ENCODE data around the gene GRK5. TPM values are rescaled to one million over a fixed set of nuclear protein-coding genes. Genes with fewer than 3 reads are reported as not detected.
A peak's percentile ranks its signal among the peaks of the same experiment; 100 is the strongest.

GRK5 gene
- total RNA-seq, 4 donors from 2014 or later: 43.5 to 61.7 (median 48.9) TPM

- no peak overlapping the region for H3K4me3 ChIP-seq
- no peaks in the 10 kb centered on the region for H3K9me3 ChIP-seq
- H3K27me3 ChIP-seq: no peaks in the 10 kb centered on the region
- no peak for DNase-seq (ENCODE audit: low spot score in 2 of 2)
- peak overlapping the region in 2 of 4 donors; percentile 53 to 60 for H3K27ac ChIP-seq
- WGBS, 2 donors: 89% methylated on average over 5 of the region's 5 CpGs
- peaks cover 0 to 28% (median 0%) of the 10 kb centered on the region in 4 donors for H3K4me1 ChIP-seq
- no peak for TF ChIP-seq EP300 (IDR thresholded peaks at IDR 0.05)
- TF ChIP-seq, protein P1, sequence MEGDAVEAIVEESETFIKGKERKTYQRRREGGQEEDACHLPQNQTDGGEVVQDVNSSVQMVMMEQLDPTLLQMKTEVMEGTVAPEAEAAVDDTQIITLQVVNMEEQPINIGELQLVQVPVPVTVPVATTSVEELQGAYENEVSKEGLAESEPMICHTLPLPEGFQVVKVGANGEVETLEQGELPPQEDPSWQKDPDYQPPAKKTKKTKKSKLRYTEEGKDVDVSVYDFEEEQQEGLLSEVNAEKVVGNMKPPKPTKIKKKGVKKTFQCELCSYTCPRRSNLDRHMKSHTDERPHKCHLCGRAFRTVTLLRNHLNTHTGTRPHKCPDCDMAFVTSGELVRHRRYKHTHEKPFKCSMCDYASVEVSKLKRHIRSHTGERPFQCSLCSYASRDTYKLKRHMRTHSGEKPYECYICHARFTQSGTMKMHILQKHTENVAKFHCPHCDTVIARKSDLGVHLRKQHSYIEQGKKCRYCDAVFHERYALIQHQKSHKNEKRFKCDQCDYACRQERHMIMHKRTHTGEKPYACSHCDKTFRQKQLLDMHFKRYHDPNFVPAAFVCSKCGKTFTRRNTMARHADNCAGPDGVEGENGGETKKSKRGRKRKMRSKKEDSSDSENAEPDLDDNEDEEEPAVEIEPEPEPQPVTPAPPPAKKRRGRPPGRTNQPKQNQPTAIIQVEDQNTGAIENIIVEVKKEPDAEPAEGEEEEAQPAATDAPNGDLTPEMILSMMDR (IDR thresholded peaks at IDR 0.05): no peak
- TF ChIP-seq POLR2A (IDR thresholded peaks at IDR 0.05): no peak
- H3K36me3 ChIP-seq: peaks cover 0 to 51% (median 0%) of the 10 kb centered on the region in 3 donors
These were observed 123.0 kb downstream of the GRK5 start for GRCh38 chr10:119330342-119330741.

- Histone ChIP-seq H3K27ac (peak overlapping the region in 2 of 4 donors; percentile 53 to 60), H3K4me3 (no peak overlapping the region), H3K9me3 (no peaks in the 10 kb centered on the region), H3K27me3 (no peaks in the 10 kb centered on the region), H3K4me1 (peaks cover 0 to 34% (median 0%) of the 10 kb centered on the region in 4 donors), H3K36me3 (peaks cover 0 to 55% (median 0%) of the 10 kb centered on the region in 3 donors)
- no peak for DNase-seq (ENCODE audit: low spot score in 2 of 2)
- TF ChIP-seq POLR2A (IDR thresholded peaks at IDR 0.05) (no peak), EP300 (IDR thresholded peaks at IDR 0.05) (peak in 1 of 2 donors; percentile 17)
- WGBS, 2 donors: 49 to 57% methylated on average over 15 of the region's 15 CpGs
These were observed 123.7 kb downstream of the GRK5 start for GRCh38 chr10:119331061-119331460.

- WGBS, 2 donors: 88 to 91% methylated on average over 8 of the region's 8 CpGs
- no peak overlapping the region for H3K27ac ChIP-seq
These were observed 125.9 kb downstream of the GRK5 start for GRCh38 chr10:119333146-119333792.

GRCh38 chr10:119335671-119336353 is 128.4 kb downstream of the GRK5 start:
- no peak for DNase-seq (ENCODE audit: low spot score in 2 of 2)
- peaks cover 0 to 39% (median 0%) of the 10 kb centered on the region in 3 donors for H3K36me3 ChIP-seq
- H3K9me3 ChIP-seq: no peaks in the 10 kb centered on the region
- H3K4me1 ChIP-seq: peaks cover 0 to 38% (median 0%) of the 10 kb centered on the region in 4 donors
- TF ChIP-seq, protein P1 (IDR thresholded peaks at IDR 0.05): no peak
- TF ChIP-seq EP300 (IDR thresholded peaks at IDR 0.05): no peak
- no peak for TF ChIP-seq POLR2A (IDR thresholded peaks at IDR 0.05)
- H3K27me3 ChIP-seq: no peaks in the 10 kb centered on the region
- no peak overlapping the region for H3K4me3 ChIP-seq
- H3K27ac ChIP-seq: peak overlapping the region in 1 of 4 donors; percentile 39
- WGBS, 2 donors: 64 to 85% methylated on average over 10 of the region's 10 CpGs

More at GRCh38 chr10:119333146-119333792, 125.9 kb downstream of the GRK5 start:
- DNase-seq (ENCODE audit: low spot score in 2 of 2): no peak
- no peaks in the 10 kb centered on the region for H3K27me3 ChIP-seq
- no peak for TF ChIP-seq EP300 (IDR thresholded peaks at IDR 0.05)
- TF ChIP-seq, protein P1 (IDR thresholded peaks at IDR 0.05): no peak
- TF ChIP-seq POLR2A (IDR thresholded peaks at IDR 0.05): no peak
- peaks cover 0 to 45% (median 0%) of the 10 kb centered on the region in 3 donors for H3K36me3 ChIP-seq
- no peaks in the 10 kb centered on the region for H3K9me3 ChIP-seq
- peaks cover 0 to 37% (median 0%) of the 10 kb centered on the region in 4 donors for H3K4me1 ChIP-seq
- H3K4me3 ChIP-seq: no peak overlapping the region

DNA sequence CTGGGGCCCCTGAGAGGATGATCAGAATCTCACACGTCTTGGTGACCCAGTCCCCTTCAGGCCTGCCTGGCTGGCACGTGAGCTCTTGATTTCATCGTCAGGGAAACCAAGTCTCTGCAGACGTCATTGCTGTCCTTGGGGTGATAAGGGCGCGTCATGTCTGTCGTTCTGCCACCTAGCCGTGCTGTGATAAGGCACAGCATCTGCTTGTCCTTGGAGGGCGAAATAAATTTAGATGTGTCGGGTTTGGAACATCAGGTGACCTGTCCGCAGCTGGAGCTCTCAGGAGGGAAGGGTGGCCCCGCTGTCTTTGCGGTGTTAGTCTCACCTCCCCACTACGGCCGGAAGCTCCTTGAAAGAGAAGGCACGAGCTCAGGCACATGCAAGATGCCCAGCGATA is 129.2 kb downstream of the GRK5 start:
- Histone ChIP-seq H3K27ac (peak overlapping the region in 1 of 4 donors; percentile 39), H3K36me3 (peaks cover 0 to 41% (median 0%) of the 10 kb centered on the region in 3 donors), H3K4me3 (no peak overlapping the region), H3K27me3 (no peaks in the 10 kb centered on the region), H3K9me3 (no peaks in the 10 kb centered on the region), H3K4me1 (peaks cover 0 to 39% (median 0%) of the 10 kb centered on the region in 4 donors)
- TF ChIP-seq POLR2A (IDR thresholded peaks at IDR 0.05) (no peak), EP300 (IDR thresholded peaks at IDR 0.05) (no peak)
- TF ChIP-seq, protein P1 (IDR thresholded peaks at IDR 0.05): no peak
- WGBS, 2 donors: 87 to 95% methylated on average over 17 of the region's 17 CpGs
- no peak for DNase-seq (ENCODE audit: low spot score in 2 of 2)

Measured in tibial nerve (tissue), 4 donors.